PFSK-1 (cell line): ENCODE results near the gene FOXN1.

Experiments
- POLR2AphosphoS5 ChIP-seq: IDR thresholded peaks from 2 replicates; pipeline ENCODE4 v1.6.1; 2012; ENCODE audit warnings: low read depth, mild to moderate bottlenecking, control low read depth, low read length, moderate library complexity
- TAF1 ChIP-seq: IDR thresholded peaks from 2 replicates; pipeline ENCODE4 v1.6.1; 2012; ENCODE audit warnings: low read length, control low read depth, borderline replicate concordance; ENCODE audit not compliant: insufficient read depth
- TF ChIP-seq, protein P1 (sequence below), 2 experiments: IDR thresholded peaks; 2 replicates each; pipeline versions ENCODE4 v1.6.1 to v1.8.0; 2011 to 2012; ENCODE audit warnings: low read depth in 2 of 2, low read length in 2 of 2, control low read depth in 1 of 2, inconsistent platforms in 1 of 2, mild to moderate bottlenecking in 1 of 2, moderate library complexity in 1 of 2; ENCODE audit not compliant: insufficient read depth in 1 of 2

DNA sequence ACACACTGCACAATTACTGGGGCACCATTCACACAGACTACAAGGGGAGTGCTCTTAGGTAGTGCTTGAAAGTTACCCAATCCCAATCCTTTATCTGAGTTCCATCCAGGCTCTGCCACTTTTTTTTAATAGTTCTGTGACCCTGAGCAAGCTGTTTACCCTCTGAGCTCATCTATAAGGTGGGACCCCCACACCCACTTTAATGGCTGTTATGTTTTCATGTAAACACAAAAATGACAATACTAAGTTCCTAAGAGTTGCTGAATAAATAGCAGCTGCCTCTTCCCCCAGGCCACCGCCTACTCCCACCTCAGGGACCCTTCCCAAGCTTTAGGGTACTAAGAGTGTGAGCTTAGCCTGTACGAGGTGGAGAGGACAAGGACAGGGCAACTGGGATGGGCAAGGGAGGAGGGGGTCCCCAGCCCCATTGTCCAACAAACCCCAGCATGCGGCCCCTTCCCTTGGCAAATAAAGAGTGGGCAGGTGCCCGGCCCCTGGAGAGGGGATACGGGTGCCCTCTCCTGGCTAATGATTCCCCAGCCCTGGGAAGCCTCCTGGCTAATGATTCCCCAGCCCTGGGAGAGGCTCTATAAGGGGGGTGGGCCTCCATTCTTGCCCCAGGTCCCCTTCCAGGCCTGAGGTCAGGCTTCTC lies 18.1 kb upstream of the FOXN1 start:
- TF ChIP-seq POLR2AphosphoS5 (no peak), TAF1 (no peak)
- TF ChIP-seq, protein P1, sequence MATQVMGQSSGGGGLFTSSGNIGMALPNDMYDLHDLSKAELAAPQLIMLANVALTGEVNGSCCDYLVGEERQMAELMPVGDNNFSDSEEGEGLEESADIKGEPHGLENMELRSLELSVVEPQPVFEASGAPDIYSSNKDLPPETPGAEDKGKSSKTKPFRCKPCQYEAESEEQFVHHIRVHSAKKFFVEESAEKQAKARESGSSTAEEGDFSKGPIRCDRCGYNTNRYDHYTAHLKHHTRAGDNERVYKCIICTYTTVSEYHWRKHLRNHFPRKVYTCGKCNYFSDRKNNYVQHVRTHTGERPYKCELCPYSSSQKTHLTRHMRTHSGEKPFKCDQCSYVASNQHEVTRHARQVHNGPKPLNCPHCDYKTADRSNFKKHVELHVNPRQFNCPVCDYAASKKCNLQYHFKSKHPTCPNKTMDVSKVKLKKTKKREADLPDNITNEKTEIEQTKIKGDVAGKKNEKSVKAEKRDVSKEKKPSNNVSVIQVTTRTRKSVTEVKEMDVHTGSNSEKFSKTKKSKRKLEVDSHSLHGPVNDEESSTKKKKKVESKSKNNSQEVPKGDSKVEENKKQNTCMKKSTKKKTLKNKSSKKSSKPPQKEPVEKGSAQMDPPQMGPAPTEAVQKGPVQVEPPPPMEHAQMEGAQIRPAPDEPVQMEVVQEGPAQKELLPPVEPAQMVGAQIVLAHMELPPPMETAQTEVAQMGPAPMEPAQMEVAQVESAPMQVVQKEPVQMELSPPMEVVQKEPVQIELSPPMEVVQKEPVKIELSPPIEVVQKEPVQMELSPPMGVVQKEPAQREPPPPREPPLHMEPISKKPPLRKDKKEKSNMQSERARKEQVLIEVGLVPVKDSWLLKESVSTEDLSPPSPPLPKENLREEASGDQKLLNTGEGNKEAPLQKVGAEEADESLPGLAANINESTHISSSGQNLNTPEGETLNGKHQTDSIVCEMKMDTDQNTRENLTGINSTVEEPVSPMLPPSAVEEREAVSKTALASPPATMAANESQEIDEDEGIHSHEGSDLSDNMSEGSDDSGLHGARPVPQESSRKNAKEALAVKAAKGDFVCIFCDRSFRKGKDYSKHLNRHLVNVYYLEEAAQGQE (IDR thresholded peaks at IDR 0.05; ENCODE audit: insufficient read depth in 1 of 2, low read depth in 2 of 2, low read length in 2 of 2): no peak
